Effector memory CD4-positive, alpha-beta T cell (primary cell): ENCODE measurements around the gene AHDC1.

Experiments used
- DNase-seq, 3 donors: peaks; one replicate each; pipeline ENCODE4 v3.0.0-alpha.2; 2020
- H3K27ac ChIP-seq: 2 replicates; pipeline ENCODE4 v1.7.0; 2013; ENCODE audit warnings: mild to moderate bottlenecking, low read length, moderate library complexity; ENCODE audit not compliant: insufficient read depth, poor library complexity, severe bottlenecking
- H3K27me3 ChIP-seq: replicated peaks from 2 replicates; pipeline ENCODE4 v1.7.0; 2013; ENCODE audit warnings: mild to moderate bottlenecking, low read length; ENCODE audit not compliant: insufficient read depth, control insufficient read depth, poor library complexity, severe bottlenecking
- H3K36me3 ChIP-seq: 2 replicates; pipeline ENCODE4 v1.7.0; 2013; ENCODE audit warnings: mild to moderate bottlenecking, low read length, moderate library complexity; ENCODE audit not compliant: control insufficient read depth, insufficient read depth
- H3K4me1 ChIP-seq: 2 replicates; pipeline ENCODE4 v1.7.0; 2013; ENCODE audit warnings: low read length, mild to moderate bottlenecking; ENCODE audit not compliant: control insufficient read depth, insufficient read depth, poor library complexity, severe bottlenecking
- H3K4me3 ChIP-seq: 2 replicates; pipeline ENCODE4 v1.7.0; 2013; ENCODE audit warnings: low read length, low read depth, mild to moderate bottlenecking; ENCODE audit not compliant: insufficient read depth, poor library complexity, severe bottlenecking
- H3K9me3 ChIP-seq: 2 replicates; pipeline ENCODE4 v1.7.0; 2013; ENCODE audit warnings: mild to moderate bottlenecking, low read length, moderate library complexity; ENCODE audit not compliant: control insufficient read depth

AHDC1 gene

DNA sequence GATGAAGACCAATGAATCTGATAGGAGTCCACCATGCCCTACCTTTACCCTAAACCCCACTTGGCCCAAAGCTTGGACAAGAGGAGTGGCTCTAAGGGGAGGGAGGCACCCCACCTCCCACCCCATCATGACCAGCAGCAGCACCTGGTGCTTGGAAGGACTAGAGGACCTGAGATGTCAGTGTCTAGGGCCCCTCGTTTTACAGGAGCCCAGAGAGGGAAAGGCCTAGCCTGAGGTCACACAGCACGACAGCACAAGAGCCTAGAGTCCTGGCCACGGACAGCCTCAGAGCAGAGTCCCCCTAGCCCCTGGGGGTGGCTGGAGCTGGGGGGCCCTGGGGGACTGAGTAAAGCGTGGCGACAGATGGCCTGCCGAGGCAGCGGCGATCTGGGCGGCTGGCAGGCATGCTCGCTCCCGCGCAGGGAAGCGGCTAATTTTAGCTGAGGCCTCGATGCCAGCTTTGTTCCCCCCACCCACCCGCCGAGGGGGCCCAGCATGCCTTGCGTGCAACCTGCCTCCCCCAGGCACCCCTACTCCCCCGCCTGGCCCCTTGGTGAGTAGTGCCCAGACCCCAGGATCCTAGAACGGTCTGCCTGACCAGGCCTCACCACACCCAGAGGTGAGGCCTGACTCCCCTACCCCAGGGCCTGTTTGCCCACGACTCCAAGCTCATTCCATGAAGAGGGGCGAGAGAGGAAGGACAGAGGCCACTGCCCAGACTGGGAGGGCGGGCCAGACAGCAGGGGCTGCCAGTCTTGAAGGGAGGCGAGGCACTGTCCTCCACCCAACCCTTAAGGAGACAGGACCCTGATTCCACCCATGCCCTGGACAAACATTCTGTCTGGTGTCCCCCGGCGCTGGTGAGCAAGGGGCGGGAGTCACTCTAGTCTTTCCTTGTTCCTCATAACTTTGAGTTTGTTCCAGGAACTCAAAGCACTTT is 39.0 kb downstream of the AHDC1 start:
- peaks cover 15% of the 10 kb centered on the region for H3K4me1 ChIP-seq
- H3K27me3 ChIP-seq: no peaks in the 10 kb centered on the region
- no peaks in the 10 kb centered on the region for H3K36me3 ChIP-seq
- no peak overlapping the region for H3K4me3 ChIP-seq
- no peak overlapping the region for H3K27ac ChIP-seq
- no peak for DNase-seq
- H3K9me3 ChIP-seq: no peaks in the 10 kb centered on the region

DNA sequence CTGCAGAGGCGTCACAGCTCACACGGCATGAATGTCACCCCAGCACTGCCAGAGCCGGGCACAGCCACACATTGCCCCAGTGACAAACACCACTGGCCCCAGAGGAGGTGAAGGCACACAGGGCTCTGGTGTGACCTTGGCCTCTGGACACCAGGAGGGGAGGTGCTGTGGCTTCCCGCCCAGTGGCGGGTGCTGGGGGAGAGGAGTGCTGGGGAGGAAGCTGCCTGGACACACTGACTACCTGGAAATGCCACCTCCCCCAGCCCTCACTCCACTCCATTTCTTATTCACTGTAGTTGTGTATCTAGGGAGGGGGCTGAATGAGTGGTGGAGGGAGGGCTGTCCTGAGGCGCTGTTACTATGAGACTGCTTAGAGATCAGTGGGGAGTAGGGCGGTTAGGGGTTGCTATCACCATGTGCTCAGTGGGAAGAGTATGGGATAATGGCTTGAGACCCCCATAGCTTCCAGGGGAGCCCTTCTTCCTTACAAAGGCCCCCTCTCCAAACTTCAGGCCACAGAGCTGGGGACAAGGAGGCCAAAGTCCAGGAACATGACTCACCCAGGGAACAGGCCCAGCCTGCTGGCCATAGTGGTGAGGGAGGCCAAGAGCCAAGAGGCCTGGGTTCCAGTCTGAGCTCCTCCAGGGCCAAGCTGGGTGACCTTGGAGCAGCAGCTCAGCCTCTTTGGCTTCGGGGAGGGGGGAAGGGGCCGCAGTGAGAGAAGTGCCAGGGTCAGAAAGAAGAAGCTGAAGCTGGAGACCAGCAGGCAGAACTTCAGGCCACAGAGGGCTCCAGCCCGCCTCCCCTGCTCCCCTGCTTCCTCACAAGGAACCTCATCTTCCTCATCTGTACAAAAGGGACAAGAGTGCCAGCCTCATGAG is 40.1 kb downstream of the AHDC1 start:
- Histone ChIP-seq H3K36me3 (no peaks in the 10 kb centered on the region), H3K27me3 (no peaks in the 10 kb centered on the region), H3K4me1 (peaks cover 11% of the 10 kb centered on the region), H3K9me3 (no peaks in the 10 kb centered on the region), H3K27ac (no peak overlapping the region), H3K4me3 (no peak overlapping the region)
- no peak for DNase-seq

DNA sequence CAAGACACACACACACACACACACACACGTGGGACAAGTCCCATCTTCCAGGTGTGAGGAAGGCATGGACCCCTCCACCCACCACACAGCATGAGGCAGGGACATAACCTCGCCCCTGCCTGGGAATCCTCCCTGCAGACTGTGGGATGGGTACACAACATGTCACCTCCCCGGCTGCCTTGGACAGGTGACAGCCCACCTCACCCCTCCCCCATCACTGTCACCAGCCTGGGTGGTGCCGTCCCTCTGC is 40.7 kb downstream of the AHDC1 start:
- no peak for DNase-seq
- Histone ChIP-seq H3K4me1 (peaks cover 8% of the 10 kb centered on the region), H3K9me3 (no peaks in the 10 kb centered on the region), H3K27me3 (no peaks in the 10 kb centered on the region), H3K27ac (no peak overlapping the region), H3K36me3 (no peaks in the 10 kb centered on the region), H3K4me3 (no peak overlapping the region)

DNA sequence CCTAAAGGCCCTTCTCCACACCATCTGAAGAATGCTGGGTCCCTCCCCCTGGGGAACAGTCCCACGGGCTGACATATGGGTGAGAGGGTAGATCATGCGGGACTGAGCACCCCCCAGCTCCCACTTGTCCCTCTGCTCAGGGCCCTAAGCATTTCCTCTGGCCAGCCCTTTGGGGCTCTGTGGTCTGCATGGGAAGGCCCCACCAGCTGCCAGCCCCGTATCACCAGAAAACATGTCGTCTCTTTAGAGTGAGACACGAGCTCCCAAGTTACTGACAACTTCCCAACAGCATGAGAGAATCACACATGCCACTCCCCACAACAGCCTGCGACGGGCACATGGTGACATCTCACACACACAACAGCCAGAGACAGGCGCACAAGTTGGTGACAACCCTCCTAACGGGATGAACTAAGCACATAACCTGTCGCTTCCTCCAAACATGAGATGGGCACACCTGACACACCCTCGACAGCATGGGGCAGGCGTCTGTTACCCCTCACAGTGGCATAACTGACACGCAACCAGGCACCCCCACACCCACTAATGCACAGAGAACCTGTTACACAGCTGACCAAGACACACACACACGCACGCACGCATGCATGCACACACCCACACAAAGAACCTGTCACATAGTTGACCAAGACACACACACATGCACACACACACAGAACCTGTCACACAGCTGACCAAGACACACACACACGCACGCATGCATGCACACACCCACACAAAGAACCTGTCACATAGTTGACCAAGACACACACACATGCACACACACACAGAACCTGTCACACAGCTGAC is 41.2 kb downstream of the AHDC1 start:
- Histone ChIP-seq H3K4me3 (no peak overlapping the region), H3K27me3 (no peaks in the 10 kb centered on the region), H3K4me1 (peaks cover 3% of the 10 kb centered on the region), H3K27ac (no peak overlapping the region), H3K9me3 (no peaks in the 10 kb centered on the region), H3K36me3 (no peaks in the 10 kb centered on the region)
- DNase-seq: no peak

DNA sequence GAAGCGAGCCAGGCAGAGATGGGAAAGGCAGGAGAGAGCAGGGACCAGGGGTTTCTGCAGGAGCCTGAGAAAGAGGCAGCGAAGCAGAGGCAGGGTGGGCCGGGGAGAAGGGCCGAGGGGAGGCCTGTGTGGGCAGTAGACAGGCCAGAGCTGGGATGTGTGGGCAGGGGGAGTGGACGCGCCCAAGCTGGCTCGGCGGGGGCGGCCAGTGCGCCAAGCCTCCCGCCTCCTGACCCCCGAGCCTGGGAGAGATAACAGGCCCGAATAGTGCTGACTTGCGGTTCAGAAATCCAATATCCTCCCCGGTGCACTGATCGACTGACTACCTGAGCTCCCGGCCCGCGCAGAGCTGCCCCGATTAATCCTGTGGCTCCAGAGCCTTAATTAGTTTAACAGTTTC is 41.9 kb downstream of the AHDC1 start:
- Histone ChIP-seq H3K27ac (no peak overlapping the region), H3K27me3 (no peaks in the 10 kb centered on the region), H3K4me3 (no peak overlapping the region), H3K4me1 (no peaks in the 10 kb centered on the region), H3K9me3 (no peaks in the 10 kb centered on the region), H3K36me3 (no peaks in the 10 kb centered on the region)
- no peak for DNase-seq

DNA sequence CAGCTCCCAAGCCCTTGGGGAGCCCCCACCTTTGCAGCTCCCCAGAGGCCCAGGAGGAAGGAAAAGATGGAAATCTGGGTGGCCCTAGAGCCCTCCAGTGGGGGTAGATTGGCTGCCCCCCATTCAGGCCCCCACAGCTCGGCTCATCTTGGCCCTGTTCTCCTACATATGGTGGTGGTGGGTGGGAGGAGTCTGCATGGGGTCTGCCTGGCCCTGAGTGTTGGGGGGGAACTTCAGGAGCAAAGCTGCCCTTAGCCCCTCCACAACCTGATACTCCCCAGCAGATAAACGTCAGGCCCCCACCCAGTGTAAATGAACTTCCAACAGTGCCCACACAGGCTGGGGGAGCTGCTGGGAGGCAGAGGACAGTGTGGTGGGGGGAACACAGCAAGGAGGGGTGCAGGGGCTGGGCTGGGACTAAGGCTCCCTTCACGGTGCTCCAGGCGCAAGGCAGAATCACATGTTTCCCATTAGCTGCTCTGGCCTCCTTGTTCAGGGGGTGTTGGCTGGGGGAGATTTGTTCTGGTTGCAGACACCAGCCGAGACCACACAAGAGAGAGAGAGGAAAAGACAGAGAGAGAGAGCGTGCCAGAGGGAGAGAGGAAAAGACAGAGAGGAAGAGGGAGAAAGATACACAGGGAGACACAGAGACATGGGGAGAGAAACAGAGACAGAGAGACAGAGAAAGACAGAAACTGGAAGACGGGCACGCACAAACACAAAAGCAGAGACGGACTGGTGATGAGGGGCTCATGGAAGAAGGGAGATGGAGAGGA is 42.6 kb downstream of the AHDC1 start:
- peaks cover 4% of the 10 kb centered on the region for H3K4me1 ChIP-seq
- no peak overlapping the region for H3K4me3 ChIP-seq
- no peak for DNase-seq
- no peaks in the 10 kb centered on the region for H3K36me3 ChIP-seq
- no peak overlapping the region for H3K27ac ChIP-seq
- no peaks in the 10 kb centered on the region for H3K27me3 ChIP-seq
- no peaks in the 10 kb centered on the region for H3K9me3 ChIP-seq

DNA sequence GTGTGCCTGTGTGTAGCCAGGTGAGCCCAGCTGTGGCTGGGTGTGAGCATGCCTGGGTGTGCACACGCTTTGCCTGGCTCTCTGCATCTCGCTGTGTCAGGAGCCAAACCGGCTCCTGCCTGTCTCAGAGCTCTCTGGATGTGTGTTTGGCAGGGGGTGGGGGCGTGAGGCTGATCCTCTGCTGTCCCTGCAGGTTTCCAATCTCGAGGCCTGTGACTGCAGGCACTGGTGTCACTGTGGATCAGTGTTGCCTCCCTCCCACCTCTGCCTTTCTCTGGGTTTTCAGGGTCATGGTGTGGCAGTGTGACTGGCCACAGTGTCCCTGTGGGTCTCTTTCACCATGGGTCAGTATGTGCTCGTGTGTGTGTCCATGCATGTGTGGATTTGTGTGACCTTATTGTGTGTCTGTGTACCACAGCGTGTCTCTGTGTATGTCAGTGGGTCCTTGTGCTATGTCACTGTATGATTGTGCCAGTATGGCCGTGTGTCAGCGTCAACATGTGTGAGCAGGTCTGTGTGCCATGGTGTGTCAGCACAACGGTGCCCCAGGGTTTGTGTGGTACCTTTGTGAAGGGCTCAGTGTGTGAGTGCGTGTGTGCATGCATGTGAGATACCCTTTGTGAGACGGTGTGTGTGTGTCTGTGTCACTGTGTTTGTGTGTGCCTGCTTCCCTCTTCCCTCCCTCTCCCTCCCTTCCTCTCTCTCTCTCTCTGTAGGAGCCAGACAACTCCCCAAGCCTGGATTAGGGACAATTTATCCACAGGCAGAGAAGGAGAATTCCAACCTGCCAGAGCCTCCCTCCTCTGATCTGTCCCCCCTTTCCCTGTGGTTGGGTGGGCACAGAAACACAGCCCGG is 43.4 kb downstream of the AHDC1 start:
- no peaks in the 10 kb centered on the region for H3K36me3 ChIP-seq
- no peaks in the 10 kb centered on the region for H3K27me3 ChIP-seq
- peaks cover 10% of the 10 kb centered on the region for H3K4me1 ChIP-seq
- no peak overlapping the region for H3K27ac ChIP-seq
- DNase-seq: no peak
- no peaks in the 10 kb centered on the region for H3K9me3 ChIP-seq
- no peak overlapping the region for H3K4me3 ChIP-seq

DNA sequence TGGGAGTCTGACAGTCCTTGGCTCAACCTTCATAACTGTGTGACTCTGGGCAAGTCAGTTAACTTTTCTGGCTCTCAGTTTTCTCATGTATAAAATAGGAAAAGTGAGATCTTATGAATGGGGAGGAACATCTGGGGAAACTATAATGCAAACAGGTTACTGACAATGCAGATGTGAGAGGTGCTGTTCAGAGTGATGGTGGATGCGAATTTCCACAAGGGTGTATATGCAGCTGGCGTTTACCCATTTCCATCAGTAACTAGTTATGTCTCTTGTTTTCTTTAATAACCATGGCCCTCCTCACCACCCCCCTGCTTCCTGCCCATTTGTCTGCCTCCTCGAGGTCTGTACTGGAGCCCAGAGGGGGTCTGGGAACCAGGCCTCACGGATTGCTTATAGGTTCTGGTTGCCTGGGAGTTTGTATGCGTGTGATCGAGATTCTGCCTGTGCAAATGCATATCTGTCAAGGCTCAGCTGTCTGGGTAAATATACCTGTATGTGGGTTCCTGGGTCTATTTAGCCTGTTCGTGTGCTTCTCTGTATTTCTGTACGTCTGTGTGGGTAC is 44.4 kb downstream of the AHDC1 start:
- Histone ChIP-seq H3K4me3 (no peak overlapping the region), H3K27ac (no peak overlapping the region), H3K4me1 (peaks cover 10% of the 10 kb centered on the region), H3K36me3 (no peaks in the 10 kb centered on the region), H3K9me3 (no peaks in the 10 kb centered on the region), H3K27me3 (no peaks in the 10 kb centered on the region)
- no peak for DNase-seq
